ENCODE data around the gene ERG28.

DNA sequence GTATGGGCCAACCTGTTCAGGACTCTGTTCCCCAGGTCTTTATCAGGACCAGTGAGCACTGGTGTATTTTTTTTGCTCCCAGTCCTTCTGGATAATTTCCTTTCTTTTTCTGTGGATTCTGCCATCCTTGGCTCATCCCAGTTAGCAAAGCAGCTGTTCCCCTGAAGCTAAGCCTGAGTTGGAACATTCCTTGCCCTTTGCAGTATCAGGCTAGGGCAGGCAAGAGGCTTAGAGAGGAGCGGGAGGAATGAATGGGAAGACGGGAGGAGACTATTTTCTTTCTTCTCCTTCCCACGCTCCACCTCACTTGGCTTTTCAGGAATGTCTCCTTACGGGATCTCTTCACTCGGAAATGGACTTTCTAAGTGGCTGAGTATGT is 29.2 kb downstream of the ERG28 start:
- TF ChIP-seq SUZ12 (IDR thresholded peaks at IDR 0.05; ENCODE audit: extremely low read depth, insufficient read depth, insufficient read length) (no peak), YY1 (IDR thresholded peaks at IDR 0.05; ENCODE audit: insufficient read depth, insufficient read length) (no peak), ZNF274 (IDR thresholded peaks at IDR 0.05; ENCODE audit: low read depth, low read length) (no peak)
